SK-N-MC (cell line): Measurements from ENCODE around the gene ETV6.

Source experiments
- EZH2 ChIP-seq: fragments of 200-600 bp; sonication (generic); IDR thresholded peaks from one replicate; pipeline ENCODE4 v1.6.1; 2017; ENCODE audit warnings: antibody characterized with exemption
- POLR2AphosphoS5 ChIP-seq: IDR thresholded peaks from 2 replicates; pipeline ENCODE4 v1.6.1; 2012; ENCODE audit warnings: mild to moderate bottlenecking, low read depth, low read length, borderline replicate concordance

DNA sequence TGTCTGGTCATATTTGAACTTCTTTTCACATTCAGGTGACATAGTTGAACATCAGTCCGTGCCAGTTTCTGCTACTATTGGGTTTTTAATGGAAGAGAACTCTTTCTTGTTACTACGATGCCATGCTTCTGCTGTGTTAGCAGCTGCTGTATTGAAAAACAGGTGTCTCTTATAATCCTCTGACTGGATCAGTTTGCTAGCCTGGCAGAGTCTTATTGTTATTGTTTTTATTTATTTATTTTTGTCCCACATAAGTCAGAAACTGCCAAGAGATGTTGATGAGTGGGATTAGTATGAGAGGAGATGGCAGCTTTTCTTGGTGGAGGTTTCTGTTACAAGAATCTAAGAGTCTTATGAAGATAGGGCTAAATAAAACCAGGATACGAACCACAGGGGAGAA lies 14.6 kb downstream of the ETV6 start:
- TF ChIP-seq EZH2 = no peak
- TF ChIP-seq POLR2AphosphoS5 = no peak
